GM18861 (cell line): ENCODE data around the gene LEMD2.

Experiments
- ATAC-seq: cut with Tn5 transposase; IDR thresholded peaks from one replicate; pipeline ENCODE4 v1.9.1; 2021; ENCODE audit not compliant: unreplicated experiment

The LEMD2 gene

DNA sequence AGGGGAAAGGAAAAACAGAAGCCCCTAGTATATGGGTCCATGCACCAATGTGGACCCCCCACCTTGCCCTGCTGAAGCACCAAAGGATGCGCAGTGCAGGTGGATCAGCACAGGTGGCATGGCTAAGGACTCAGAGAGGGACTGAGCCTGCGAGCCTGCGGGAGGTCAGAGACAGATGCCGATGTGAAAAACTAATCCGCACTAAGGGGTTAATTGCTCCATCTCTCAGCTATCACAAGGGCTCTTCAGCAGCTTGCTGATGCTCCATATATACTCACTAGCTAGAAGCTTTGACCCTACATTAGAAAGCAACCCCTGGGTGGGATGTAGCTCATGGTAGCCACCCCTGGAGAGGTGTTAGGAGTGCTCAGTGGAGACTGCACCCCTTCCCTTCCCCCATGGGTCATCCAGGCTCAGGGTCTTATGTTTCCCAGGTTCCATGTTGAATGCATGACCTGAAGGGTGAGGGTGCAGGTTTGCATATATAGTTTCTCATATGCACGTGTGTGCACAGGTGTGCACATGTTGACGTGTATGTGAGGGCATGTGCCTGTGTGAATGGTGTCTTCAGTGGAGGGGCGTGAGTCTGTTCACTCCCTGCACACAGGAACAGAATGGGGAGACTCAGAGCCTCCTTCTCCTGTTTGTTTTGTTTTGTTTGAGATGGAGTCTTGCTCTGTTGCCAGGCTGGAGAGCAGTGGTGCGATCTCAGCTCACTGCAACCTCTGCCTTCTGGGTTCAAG is 28.9 kb downstream of the LEMD2 start:
- no peak for ATAC-seq

DNA sequence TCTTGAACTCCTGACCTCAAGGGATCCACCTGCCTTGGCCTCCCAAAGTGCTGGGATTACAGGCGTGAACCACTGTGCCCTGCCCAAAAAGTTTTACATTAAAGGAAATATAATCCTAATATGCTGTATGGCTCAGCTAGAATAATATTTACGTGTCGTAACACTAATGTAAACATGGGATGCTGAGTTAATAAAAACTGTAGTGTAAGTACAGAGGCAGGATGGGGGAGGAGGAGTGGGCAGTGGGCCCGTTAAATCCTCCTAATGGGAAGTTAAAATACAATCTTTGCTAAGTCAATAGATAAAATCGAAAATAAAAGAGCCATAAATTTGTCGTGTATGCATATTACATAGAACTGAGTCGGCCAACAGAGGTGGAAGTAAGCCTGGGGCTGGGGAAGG is 30.1 kb downstream of the LEMD2 start:
- no peak for ATAC-seq

DNA sequence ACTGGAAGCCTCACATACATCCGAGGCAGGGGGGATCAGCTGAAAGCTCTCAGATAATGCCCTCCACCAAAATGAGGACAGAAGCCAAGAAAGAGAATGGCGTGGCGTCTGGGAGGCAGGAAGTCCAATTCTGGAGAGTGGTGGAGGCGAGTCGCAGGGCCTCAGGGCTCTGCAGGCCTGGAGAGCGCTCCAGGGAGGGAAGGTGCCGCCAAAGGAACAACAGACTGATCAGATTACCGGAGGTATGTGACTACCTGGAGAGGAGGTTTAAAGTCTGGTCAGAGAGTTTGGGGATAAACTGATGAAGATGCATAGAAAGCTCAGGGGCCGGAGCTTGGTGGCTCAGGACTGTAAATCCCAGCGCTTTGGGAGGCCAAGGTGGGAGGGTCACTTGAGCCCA is 31.0 kb downstream of the LEMD2 start:
- no peak for ATAC-seq

DNA sequence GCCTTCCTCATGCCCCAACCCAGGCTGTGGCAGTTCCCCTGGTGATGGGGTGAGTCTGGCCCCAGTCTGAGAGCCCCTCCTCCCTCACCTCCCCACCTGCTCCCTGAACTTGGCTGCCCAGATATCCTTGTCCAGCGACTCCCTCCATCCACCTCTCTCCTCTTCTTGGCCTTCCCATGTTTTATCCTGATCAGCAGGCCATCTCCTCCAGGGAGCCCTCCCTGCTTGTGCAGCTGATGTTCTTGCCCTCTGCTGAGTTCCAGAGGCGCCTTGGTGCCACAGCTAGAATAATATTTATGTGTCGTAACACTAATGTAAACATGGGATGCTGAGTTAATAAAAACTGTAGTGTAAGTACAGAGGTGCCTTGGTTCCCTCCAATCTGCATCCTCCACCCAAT is 31.8 kb downstream of the LEMD2 start:
- no peak for ATAC-seq

DNA sequence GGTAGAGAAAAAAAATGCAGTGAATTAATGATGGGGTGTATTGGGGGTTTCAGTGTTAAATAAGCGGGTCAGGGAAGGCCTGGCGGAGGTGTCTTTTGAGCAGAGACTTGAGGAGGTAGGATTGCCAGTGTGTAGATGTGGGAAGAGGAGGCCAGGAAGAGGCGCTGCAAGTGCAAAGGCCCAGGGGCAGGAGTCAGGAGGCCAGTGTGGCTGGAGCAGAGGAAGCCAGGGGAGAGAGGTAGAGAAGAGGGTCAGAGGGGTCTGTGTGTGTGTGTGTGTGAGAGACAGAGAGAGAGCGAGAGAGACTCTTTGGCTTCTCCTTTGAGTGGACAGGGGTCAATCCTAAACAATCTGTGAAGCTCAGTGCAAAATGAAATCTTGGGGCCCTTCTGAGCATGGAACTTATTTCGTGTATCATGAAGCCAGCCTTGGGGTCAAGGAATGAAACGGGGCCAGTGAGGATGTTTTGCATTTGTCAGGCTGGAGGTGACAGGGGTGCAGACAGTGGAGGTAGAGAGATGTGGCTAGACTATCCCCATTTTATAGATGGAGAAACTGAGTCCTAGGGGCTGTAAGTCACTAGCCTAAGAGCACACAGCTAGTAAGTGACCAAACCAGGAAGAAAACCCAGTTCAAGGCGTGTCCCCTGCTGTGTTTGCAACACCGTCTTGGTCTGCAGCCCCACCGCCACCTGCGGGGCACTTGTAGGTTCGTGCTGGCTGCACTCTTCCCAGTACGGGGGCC is 32.5 kb downstream of the LEMD2 start:
- ATAC-seq, result no peak

DNA sequence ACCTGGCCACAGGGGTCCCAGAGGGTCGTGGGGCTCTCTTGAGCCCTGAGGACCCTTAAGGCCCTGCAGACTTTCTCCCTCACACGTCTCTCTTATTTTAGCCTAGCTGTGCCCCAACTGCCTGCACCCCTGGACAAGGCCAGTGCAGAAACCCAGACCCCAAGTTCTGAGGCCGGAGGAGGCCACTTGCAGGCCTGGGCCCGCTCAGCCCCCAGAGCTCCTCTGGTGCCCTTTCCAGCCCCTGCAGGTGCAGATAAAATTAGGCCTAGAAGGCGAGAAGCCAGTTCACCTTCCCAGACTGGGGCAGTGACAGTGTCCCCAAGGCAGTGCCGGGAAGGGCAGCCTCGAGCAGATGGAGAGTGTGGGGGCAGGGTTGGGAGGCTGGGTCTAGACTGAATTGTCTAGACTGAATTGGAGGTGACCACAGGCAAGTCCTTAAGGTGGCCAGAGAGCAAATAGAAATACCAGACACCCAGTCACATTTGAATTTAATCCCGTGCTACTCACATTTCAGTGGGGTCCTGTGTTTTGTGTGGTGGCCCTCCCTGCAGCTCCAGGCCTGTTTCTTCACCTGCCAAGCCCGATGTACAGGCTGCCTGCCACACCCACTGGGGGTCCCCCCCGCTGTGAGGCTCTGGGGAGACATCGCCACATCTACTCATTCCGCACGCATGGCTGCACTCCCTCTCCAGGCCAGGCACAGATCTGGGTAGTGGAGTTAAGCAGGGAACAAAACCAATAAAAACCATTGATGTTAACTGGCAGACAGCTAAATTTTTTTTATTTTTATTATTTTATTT is 33.7 kb downstream of the LEMD2 start:
- no peak for ATAC-seq

DNA sequence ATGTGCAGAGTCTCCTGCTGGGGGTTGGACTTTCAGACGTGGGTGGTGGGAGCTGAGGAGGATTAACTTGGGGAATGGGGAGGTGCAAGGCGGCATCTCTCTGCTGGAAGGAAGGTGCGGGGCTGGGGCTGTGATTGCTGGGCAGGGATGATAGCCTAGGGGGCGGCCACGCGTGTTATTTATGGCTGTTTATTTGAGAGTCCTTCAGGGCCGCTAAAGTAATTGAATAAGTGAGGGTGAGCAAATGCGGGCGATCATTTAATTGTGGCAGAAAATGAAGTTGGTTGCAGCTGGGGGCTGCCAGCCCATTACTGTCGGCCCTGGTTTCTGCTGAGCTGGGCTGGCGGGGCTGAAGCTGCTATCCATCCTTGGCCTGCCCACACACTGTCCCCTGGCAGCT is 34.7 kb downstream of the LEMD2 start:
- no peak for ATAC-seq

DNA sequence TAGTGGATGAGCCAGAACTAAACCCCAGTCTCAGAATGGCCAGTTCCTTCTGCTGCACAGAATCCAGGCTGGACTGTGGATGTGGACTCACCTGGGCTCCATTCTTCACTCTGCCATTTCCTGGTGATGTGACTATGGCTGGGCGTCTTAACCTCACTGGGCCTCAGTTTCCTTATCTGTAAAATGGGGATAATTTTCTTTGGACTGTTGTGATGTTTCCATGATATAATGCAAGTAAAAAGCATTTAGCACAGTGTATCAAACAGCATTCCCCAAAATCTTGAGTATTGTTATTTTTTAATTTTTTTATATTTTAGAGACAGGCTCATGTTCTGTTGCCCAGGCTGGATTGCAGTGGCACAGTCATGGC is 36.3 kb downstream of the LEMD2 start:
- no peak for ATAC-seq

DNA sequence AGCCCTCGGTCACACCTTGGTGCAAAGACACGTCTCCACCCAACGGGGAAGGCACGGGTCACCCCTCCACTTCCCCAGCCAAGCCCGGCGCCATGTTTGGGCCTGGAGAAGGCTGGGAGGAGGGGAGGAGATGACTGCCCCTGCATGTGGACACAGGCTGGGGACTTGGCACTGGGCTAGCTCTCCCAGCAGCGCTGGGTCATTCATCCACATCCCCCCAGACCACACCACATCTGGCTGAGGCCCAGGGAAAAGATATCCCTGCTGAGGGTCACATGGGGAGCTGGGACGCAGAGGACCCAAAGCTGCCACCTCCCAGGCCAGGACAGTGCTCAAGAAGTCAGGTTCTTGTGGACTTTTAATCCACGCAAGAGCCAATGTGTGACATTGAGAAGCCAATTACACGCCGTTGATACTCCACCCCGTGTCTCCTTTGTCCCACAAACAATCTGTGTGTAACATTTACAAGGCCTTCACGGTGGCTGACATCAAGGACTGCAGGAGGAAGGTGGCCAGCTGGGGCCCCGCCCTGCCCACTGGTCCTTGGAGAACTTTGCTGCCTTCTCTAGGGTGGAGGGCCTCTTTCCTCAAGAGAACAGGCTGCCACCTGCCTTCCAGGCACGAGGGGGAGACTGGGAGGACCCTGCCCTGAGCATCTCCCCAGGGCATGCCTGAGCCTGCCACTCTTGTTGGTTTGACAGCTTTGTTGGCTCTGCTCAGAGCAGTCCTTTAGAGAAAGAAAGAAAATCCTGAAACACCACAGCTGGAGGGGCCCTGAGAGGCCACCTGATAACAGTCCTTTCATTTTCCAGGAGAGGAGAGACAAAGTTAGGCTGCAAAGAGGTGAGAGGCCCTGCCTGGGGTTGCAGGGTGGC is 36.9 kb downstream of the LEMD2 start:
- ATAC-seq, result no peak

DNA sequence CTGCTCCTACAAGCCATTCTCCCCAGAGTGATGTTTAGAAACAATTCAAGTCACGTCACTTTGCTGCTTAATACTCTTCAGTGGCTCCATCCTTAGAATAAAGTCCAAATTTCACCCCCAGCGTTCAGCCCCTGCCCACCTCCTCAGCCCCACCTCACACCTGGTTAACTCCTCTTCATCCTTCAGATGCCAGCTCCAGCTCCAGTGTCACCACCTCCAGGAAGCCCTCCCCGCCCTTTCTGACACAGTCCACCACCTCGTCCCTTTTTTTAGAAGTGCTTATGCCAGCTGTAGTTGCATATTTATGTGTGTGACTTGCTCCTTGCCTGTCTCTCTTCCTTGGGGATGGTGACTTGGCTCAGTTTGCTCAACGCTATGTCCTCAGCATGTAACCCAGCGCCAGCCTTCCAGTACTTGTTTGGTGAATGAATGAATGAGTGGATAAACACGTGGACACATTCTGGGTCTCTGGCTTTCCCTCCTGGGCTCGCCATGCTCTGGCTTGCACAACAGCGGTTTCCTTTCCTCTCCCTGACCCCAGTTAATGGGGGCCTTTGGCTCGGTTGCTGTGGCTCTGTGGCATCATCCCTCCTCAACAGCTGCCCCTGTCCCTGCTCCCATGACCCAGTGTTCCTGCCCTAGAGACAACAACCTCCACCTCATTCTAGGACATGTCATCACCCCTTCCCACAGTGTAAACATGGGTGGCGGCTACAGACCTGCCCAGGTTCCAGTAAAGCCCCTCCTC is 38.5 kb downstream of the LEMD2 start:
- ATAC-seq, result no peak

DNA sequence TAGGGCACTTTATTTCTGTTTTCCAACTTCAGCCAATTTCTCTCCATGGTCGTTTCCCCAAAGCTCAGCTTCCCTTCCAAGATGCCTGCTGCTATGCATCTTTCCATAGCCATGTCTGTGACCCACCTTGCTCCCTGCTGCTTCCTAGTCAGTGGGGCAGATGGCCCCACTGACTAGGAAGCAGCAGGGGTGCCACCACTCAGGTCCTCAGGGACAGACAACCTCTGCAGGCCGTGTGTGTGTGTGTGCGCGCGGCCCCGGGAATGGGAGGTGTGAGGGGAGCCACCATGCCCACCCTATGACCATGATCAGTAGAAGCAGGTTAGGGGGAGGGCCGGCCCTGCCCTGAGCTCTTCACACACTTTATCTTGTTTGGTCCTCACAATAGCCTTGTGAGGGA is 39.5 kb downstream of the LEMD2 start:
- no peak for ATAC-seq

DNA sequence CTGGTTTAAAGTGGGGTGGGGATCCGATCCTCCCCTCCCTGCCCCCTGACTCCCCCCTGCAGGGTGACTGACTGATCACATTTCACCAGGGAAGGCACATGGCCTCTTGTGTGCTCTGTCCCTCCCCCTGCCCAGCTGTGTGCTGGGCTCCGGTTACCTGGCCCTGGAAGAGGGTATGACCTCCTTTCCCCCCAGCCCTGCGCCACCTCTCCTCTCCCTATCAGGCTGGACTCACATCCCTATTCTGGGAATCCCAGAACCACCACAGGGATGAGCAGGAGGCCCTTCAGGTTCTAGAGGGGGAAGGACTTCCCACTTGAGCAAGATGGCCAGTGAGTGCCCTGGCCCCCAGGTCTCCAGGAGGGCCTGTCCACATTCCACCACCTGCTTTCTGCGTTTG is 40.1 kb downstream of the LEMD2 start:
- no peak for ATAC-seq

DNA sequence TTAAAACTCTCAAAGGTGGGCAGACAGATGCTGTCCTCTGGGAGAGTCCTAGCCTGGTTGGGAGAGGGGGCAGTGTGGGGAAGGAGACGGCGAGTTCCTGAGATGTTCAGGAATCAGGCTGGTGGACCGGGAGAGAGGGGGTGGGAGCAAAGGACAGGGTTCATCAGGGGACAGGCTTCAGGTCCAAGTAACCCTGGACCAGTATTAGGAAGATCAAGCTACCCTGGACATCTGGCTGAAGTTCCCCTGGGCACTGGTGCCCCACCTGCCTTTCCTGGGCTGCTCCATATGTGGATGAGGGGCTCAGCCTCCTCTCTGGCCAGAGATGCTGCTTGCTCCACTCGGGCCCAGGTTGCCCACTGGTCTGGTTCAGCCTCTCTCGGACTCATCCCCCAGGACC is 41.1 kb downstream of the LEMD2 start:
- ATAC-seq, result no peak

DNA sequence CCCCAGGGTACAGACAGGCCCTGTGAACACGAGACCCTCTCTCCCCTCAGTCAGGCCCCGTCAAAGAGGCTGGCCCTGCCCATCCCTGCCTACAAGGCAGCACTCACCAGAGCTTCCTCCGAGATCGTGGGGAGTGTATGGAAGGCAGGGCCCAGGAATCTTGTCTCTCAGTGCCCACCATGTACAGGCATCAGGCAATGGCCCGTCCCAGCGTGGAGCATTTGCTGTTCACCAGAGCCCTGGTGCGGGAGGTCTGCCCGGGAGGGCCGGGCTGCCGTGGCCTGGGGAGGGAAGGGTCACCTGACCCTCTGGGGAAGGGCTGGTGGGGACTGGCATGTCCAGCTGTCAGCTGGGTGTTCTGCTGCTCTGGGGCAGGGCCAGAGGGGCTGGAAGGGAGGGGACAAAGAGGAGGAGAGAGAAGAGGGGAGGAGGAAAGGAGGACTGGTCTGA is 42.3 kb downstream of the LEMD2 start, which contains the start of gene IP6K3:
Gene IP6K3, minus strand, starts transcription at position 255 of the 450 bp plus-strand sequence. CDS start 11,429 bp downstream, outside the sequence.
- no peak for ATAC-seq

DNA sequence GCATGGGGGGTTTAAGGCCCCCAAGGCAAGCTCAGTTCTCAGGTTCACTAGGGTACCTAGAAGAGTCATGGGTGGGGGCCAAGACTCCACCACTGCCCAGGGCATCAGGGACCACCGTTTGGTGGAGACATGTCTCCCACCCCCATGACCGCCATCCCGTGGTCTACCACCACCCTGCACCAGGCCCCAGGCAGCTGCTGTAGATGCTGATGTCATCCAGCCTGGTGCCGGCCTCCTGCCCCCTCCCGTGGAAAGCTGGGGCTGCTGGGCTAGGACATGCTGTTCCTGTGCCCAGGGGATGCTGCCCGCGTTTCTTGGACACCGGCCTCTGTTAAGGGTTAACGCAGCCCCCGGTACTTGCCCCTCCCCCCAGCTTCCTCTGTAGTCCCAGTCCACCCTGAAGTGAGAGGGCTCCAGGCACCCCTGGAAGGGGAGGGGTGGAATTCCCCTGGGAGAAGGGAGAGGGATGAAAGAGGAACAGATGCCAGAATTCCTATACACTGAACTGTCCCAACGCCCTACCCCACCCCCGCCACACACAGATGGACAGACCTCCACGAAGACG is 42.8 kb downstream of the LEMD2 start:
- ATAC-seq, result no peak

DNA sequence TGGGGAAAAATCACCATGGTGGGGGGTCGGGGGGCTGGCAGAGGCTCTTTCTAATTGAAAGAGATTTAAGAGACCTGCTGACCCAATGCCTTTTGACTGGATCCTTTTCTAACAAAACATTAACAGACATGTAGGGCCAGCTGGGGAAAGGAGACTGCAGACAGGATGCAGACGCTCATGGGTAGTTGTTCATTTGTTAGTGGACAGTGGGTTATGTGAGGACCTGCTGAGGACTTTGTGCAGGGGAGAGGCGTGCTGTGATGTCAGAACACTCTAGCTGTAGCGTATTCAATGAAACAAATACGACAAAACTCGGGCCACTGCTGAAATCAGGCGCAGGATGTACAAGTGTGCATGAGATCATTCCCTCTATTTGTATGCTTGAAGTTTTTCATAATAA is 43.4 kb downstream of the LEMD2 start:
- ATAC-seq, result no peak

DNA sequence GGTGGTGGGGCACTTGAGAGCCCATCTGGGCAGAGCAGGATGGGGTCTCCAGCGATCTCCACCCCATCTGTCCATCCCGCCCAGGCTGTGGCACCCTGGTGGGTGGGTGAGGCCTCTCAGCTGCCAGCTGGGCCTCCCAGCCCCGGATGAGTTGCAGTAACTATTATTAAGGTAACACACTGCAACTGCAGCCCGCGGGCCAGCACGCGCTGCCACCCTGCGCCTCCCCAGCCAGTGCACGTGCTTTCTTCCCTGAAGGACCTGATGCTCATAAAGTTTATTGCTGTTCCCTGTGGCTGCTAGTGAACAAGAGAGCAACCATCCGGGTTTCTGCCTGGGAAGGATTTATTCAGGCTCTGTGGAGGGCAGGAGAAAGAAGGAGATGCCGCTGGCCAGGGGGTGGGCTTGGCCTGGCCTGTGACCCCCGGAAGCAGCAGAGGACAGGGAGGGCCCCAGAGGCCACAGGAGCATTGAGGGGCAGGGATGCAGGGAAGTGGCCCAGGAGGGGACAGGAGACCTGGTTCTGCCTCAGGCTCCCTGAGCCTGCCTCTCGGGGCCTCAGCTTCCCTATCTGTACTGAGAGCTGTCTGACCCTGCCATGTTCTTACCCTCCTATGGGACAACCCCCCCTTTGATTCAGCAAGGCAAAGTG is 43.9 kb downstream of the LEMD2 start:
- ATAC-seq, result no peak

DNA sequence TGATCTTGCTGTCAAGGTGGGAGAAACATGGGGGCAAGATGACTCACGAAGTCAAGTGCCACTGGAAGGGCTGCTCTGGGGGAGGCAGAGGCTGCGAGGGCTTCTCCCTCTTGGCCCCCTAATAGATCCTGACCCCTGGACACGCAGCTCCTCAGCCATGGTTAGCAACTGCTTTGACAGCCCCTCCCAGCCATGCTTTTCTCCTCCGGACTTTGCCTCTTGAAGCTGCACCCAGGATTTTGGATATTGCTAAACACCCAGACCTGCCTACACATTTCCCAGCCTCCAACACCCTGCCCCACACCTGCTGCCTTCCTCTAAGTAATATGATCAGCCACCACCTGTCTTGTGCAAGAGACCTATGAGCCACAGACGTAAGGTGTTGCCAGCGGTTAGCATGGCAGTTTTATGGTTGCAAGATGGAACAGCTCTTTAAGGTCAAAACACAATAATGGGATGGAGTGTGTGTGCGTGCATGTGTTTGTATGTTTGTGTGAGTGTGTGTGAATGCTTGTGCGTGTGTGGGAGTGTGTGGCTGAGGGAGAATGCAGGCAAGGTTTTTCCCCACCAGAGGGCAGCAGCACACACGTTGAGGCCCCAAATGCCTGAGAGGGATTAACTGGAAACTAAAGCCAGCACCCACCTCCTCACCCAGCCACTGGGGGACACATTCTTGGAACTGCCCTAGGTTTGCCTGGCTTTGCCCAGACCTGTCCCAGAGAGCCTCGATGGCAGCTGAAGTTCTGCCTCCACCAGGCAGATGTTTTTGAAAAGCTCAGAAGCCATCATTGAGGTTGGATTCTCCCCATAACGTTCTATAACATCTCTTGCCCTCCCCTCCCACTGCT is 44.7 kb downstream of the LEMD2 start:
- no peak for ATAC-seq
